GM19468 (cell line): ENCODE measurements around the gene POU2AF1.
"Not testable (repeated sequence)": the region's sequence is repeated elsewhere in the genome, so short reads cannot be mapped to it uniquely, and the experiment has no call there.

ENCODE experiments used
- ATAC-seq: cut with Tn5 transposase; IDR thresholded peaks from one replicate; pipeline ENCODE4 v1.9.1; 2021; ENCODE audit warnings: mild to moderate bottlenecking, moderate library complexity, moderate number of reproducible peaks; ENCODE audit not compliant: unreplicated experiment; ENCODE audit errors: extremely low read depth

The POU2AF1 gene

DNA sequence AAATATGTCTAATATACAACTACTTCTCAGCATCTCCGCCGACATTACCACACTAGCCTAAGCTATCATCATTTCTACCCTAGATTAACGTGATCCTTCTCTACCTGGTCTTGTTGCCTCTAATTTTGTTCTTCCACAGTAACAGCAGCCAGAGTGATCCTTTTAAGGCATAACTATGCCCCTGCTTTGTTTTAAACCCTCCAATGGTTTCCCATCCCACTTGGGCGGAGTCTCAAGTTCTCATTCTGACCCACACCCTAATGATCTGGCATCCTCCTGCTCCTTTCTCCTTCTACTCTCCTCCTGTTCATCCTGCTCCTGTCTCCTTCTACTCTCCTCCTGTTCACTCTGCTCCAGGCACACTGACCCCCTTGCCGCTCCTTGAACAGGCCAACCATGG is 31.9 kb upstream of the POU2AF1 start:
- no peak for ATAC-seq

DNA sequence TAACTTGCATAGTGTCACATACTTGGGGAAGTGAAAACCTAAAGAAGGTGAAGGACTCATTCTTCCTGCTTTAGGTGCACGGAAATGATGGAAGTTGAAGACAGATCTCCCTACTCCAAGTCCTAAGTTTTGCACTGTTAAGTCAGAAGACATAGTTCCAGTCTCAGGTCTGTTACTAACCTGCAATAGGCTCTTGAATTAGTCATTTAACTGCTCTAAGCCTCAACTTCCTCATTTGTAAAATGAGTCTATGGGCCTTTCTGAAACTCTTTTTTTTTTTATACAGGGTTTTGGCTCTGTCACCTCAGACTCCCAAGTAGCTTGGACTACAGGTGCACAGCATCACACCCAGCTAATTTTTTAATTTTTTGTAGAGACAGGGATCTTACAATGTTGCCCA is 30.8 kb upstream of the POU2AF1 start:
- ATAC-seq: peak; percentile 26

DNA sequence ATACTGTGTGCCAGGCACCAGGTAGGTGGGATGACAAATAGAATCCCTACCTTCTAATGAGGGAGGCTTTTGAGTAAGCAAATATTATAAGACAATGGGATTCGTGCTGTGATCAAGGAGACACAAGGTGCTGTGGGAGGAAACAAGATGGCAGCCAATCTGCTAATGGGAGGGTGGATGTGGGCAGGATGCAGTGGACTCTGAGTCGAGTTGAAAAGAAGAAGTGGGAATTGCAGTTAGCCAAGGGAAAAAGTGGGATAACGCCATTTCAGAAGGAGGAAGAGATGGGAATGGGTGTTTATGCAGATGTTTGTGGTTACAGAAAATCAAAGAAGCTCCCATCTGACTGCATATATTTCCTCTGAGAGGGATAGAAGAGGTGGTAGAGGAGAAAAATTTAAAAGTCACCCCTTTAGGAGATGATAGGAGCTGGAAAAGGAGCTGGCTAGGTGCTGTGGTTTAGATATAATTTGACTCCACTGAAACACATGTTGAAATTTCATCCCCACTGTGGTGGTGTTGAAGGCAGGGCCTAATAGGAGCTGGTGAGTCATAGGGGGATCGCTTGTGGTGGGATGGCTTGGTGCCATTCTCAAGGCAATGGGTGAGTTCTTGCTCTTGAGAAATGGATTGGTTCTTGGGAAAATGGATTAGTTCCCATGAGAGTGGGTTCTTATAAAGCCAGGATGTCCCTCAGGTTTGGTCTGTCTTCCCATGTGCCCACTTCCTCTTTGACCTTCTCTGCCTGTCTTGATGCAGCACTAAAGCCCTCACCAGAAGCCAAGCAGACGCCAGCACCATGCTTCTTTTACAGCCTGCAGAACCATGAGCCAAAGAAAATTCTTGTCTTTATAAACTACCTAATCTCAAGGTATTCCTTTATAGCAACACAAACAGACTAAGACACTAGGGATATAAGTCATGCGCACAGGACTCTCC is 30.0 kb upstream of the POU2AF1 start:
- peak; percentile 26 for ATAC-seq

DNA sequence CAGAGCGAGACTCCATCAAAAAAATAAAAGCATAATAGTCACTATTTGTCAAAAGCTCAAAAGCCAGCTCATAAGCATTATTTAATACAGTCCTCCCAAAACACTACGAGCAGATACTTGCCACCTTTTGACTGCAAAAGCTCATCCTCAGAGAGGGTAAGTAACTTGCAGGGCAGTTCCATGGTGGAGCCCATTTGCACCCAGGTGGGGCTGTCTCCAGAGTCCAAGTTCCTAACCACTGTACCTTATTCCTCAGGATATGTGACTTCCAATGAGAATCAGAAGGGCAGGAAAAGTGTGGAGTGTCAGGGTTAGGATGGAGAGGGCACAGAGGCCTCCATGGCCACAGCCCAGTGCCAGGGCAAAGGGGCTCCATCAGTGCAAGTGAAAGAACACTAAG is 28.6 kb upstream of the POU2AF1 start:
- no peak for ATAC-seq

DNA sequence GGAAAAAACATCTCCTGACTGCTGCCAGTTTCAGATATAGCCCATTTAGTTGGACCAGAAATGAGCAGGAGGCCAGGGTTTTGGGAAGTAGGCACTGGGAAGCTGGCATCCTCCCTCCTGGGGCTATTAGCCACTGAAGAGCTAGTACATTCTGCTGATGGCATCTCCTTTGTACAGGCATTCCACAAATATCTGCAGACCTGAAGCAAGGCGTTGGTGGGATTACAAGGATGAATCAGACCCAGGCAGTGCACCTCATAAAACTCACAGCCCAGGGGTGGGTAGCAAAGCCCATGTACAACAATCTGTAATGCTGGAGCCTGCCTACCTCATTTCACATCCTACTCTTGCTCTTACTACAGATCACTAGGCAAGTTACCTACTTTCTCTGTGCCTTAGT is 27.5 kb upstream of the POU2AF1 start:
- ATAC-seq: no peak

DNA sequence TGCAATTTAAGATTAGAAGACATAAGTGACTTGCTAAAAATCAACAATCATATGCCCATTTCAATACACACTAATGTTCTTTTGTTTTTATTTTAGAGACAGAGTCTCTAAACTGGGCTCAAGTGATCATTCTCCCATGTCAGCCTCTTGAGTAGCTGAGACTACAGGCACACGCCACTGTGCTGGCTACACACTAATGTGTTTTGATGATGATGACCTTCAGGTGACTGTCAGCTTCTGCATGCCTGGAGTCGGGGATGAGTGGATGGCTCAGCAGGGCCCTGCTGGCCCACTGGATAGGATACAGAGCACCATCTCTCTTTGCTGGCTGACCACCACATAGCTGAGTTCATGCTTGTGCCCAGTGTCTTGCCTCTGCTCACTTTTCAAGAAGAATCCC is 27.0 kb upstream of the POU2AF1 start:
- ATAC-seq: no peak

DNA sequence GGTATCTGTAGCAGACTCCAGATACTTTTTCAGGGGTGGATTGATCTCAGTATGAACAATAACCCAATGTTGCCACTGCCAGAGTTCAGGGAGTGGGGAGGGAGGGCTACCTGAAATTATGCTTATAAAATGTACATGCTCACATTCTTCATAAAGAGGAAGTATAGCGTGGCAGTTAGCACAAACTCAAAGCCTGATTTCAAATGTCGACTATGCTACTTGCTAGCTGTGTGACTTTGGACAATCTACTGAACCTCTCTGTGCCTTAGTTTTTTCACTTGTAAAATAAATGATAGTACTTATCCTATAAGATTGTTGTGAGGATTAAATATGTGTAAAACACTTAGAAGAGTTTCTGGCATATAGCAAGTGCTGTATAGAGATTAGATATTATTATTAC is 26.5 kb upstream of the POU2AF1 start:
- ATAC-seq: no peak

DNA sequence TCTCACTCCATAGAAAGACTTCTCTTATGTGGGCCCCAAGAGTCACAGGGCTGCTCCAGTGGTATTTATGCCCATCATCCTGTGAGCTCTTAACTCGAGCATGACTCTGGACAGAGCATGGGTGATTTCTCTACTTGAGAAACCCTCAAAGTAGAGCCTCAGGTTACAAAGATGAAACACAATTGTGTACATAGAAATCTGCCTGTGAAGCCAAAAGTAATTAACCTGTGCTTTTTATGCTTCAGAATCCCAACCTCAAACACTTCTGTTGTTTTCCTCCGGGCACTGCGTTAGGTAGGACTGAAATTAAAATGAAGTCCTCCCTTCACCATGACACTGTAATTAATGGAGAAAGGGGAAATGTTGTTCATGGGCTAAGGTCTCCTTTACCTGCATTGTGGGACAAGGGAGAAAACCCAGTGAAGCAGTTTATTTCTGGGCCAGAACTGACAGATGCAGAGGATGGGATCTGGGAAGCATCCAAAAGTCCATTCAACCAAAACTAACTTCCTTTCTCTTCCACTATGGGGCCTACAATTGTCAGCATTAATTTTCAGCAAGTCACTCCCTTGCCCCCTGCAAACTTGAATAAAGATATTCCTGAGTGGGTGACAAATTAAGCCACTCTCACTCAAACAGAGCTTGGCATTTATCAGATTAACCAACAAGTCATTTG is 24.1 kb upstream of the POU2AF1 start:
- ATAC-seq: no peak

DNA sequence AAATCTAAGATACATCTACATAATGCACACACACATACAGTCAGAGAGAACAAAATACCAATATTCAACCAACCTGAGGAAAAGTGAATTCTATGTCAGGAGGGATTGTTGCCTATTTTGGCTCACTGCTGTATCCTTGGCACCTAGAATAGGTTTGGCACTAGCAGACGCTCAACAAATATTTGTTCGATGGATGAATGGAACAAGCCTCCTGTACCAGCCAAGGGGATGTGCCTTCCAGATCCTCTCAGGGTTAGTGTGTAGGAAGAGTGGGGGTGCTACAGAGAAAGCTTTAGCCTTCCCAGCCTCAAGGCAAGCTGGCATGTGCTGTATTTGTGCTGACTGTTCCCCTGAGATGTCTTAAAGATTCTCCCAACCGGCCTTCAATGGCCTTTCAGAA is 23.3 kb upstream of the POU2AF1 start:
- ATAC-seq: no peak

DNA sequence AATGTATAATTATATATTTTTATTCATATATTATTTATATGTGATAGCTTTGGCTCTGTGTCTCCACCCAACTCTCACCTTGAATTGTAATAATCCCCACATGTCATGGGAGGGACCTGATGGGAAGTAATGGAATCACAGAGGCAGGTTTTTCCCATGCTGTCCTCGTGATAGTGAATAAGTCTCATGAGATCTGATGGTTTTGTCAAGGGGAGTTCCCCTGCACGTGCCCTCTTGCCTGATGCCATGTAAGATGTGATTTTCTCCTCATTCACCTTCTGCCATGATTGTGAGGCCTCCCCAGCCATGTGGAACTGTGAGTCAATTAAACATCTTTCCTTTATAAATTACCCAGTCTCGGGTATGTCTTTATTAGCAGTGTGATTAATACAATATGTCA is 22.9 kb upstream of the POU2AF1 start:
- ATAC-seq: not testable (repeated sequence)

DNA sequence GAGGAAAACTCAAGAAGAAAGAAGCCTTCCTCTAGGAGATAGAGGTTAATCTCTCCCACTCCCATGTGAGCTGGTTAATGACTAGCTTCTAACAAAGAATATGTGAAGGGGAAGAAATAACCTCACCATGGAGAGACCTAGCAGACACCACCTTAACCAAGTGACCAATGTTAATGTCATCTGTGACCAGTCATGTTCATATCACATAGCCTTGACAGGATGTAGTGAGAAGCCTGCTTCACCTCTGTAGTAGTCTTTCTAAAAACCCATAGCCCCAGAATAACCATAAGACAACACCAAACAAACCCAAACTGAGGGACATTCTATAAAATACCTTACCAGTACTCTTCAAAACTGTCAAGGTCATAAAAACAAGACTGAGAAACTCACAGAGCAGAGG is 21.5 kb upstream of the POU2AF1 start:
- ATAC-seq: no peak

DNA sequence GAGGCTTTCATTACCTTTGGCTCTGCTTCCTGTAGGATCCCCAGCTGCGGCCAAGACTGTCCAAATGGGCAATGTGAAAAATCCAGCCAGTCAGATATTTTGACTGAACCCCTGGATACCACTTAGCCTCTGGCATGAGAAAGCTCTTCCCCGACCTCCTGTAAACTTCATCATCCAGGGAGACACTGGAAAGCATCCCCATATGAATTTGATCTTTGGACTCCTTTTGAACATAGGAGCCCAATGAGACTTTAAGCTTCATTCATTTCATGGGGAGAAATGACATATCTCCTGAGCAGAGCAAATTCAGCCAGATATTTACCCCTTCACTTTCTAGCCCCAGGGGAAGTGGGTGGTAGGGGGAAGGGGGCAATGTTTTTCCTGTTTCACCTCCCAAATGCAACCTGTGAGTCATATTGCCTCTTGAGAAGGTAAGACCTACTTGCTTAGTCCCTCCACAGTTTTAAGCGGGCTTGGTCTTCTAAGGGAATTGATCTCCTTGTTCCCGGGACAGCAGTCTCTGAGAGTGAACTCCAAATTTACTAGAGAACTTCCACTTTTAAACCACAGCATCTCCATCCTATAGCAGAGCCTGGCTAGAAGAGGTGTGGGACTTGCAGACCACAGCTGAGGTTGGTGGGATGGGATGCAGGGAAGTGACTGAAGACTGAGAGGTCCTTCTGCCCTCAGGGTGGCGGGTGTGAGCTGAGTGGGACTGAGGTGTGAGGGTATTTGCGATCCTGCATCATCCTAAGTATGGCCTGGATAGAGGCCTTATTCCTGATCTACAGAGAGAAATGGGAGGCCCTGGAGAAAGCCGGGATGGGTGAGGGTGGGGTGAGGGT is 20.3 kb upstream of the POU2AF1 start:
- ATAC-seq: no peak

DNA sequence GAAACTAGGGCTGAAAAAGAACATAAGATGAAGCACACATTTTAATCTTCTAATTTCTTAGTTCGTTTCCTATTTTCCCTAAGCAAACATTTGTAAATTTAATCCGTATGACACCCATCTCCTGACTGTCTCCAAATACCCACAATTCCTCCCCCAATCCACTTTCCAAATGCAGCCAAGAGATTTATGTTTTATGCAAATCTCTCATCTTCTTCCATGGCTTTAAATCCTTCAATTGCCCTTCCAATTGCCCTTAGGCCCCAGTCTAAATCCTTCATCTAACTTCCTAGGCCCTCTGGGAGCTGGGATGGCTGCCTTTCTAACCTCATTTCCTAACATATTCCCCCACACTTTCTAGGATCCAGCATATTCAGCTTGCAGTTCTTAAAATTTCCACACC is 18.0 kb upstream of the POU2AF1 start:
- no peak for ATAC-seq

DNA sequence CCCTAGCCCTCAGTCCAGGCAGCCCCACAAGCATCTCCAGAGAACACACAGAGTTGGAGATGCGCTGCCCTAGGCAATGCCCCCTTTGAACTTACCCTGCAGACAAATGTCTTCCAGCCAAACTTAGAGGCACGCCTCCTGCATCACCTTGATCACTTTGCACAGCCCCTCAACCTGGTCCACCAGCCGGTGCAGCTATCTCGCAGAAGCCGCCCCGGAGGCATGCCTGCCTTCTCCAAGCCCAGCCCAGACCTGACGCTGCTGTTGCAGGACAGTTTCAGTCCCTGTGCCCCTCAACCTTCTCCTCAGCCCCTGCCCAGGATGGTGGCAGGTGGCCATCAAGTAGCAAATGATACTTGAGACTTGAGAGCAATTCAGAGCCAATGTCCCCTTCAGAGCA is 16.7 kb upstream of the POU2AF1 start:
- no peak for ATAC-seq

DNA sequence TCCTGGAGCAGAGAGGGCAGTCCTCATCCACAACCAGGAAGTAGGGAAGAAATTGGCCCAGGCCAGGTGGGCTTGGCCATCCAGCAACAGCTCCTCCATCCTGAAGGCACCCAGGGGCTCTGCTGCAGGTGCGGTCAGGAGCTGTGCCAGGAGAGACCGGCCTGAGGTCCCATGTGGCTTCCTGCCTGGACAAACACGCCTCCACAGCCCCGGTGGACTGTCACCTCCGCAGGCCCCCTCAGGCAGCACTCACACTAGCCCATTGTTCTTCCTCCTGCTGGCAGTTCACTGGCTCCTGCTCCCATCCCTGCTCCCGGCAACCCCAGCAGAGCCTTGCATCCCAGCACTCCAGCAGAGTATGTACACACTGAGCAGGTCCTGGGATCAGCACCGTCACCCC is 16.0 kb upstream of the POU2AF1 start:
- no peak for ATAC-seq

DNA sequence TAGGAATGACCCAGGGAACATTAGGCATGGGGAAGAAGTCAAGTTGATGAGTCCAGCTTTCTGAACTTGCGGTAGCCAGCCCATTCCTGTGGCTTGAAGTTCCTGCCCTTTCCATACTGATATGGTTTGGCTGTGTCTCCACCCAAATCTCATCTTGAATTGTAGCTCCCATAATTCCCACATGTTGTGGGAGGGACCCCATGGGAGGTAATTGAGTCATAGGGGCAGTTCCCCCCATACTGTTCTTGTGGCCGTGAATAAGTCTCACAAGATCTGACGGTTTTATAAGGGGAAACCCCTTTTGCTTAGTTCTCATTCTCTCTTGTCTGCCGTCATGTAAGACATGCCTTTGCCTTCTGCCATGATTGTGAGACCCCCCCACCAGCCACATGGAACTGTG is 15.1 kb upstream of the POU2AF1 start:
- not testable (repeated sequence) for ATAC-seq

DNA sequence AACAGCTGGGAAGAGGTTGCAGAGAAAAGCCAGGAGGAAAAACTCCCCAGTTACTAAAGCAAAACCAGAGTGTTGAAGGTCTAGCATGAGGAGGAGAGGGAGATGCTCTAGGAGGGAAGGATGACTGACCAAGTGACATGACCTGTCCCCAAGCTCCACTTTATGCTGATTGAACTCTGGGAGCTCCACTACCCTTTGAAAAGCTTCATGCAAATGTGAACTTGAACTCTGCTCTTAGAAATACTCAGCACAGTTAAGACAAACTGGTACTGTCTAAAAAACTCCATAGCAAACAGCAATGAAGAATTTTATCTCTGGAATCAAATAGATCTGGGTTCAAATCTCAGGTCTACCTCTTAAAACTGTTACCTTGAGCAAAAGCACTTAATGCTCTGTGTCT is 14.5 kb upstream of the POU2AF1 start:
- ATAC-seq: no peak

DNA sequence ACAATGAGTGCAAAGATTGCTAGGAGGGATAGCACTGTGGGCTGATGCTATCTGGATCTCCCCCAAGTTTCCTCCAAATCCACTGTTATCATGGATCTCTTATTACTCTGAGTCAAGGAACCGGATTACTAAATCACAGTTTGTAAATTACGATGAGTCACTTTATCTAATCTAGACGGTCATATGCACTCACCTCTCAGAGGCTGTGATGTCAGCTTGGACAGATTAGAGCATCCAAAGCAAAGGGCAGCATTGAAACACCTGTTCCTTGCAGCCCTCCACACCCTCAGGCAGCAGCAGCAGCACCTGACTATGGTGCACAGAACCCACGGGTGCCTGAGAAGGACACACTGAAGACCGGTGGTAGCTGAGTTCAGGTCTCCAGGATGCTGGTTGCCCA is 14.0 kb upstream of the POU2AF1 start:
- ATAC-seq: no peak

DNA sequence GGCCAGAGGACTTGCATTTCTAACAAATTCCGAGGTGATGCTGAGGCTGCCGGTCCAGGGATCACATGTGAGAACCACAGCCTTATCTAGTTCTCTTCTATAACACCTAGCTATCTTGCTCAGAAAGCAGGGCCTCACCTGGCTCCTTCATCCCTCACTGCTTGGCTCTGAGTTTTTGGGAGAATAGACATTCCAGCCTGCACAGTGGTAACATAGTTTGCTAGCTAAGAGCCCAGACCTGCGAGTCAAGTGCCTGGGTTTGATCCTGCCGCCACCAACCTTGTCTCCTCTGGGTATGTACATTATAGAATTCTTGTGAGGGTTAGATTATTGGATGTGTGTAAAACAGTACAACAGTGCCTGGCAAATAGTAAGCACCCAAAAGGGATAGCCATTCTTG is 13.5 kb upstream of the POU2AF1 start:
- ATAC-seq: no peak

DNA sequence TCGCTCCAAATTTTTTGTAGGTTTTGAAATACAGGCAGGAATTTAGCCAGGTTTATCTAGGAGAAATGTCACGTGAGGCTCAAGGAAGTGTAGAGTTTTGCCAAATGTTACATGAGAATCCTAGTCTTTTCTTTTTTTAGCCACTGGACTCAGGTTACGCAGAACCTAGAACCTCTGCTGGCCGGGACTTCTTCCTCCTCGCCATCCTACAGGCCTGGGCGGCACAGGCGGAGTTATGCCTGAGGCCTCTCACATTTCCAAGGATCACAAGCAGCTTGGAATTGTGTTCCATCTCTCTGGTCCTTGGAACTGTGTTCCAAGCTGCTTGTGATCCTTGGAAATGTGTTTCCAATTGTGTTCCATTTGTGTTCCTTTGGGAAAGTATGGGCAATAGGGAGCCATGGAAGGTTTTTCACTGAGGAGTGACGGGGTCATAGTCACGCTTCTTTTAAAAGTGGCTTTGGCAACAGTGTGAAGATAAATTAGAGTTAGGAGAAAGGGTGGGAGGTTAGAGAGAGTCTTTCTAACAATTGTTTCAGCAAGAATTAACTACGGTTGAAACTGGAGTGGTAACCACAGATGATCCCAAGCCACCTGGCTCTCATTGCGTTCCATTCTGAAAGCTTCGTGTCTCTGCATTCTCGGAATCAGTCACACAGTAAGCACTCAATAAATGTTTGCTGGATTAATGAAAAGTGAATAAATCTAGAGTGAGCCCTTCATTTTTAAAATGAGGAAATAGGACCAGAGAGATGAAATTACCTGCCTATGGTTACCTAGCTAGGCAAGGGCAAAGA is 12.5 kb upstream of the POU2AF1 start:
- ATAC-seq: no peak
